Measurements from ENCODE around the gene KL. TPM values are rescaled to one million over a fixed set of nuclear protein-coding genes. Genes with fewer than 3 reads are reported as not detected.
A peak's percentile ranks its signal among the peaks of the same experiment; 100 is the strongest.

KL gene
- total RNA-seq, 2 experiments from 2014 or later = 0.23 TPM; not detected in 1

DNA sequence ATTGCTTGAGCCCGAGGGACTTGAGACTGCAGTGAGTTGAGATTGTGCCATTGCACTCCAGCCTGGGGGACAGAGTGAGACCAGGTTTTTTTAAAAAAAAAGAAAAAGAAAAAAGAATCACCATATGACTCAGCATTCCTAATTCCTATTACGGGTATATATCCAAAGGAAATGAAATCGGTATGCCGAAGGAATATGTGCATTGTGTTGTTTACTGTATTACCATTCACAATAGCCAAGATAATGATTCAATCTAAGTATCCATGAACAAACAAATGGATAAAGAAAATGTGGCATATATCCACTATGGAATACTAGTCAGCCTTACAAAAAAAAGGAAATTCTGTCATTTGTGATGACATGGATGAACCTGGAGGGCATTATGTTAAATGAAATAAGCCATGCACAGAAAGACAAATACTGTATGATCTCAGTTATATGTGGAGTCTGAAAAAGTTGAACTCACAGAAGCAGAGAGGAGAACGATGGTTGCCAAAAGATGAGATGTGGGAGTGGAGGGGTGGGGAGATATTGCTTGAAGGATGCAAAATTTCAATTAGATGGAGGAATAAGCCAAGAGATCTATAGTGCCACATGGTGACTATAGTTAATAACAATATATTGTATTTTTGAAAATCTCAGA lies 4.3 kb upstream of the KL start:
- no peak for ATAC-seq

DNA sequence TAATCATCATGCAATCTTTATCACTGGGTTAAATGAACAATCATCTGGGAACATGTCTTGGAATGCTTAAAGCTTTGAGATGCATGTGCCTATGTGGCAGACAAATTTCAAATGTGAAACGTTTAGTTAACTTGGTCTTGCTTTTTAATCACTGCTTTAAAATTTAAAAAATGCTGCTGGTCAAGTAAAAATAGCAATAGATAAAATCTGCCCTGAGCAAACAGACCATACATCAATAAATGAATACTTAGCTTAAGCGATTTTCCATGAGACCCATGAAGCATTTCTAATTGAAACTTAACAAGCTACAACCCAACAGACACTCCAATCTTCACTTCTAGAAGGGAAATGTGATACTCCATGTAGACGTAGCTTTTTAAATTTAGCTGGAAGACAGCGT lies 1.9 kb upstream of the KL start:
- no peak for DNase-seq
- CTCF ChIA-PET = no interaction called here
- Mint-ChIP-seq H3K36me3 (peaks cover 1% of the 10 kb centered on the region), H3K27ac (no peak overlapping the region), H3K27me3 (peaks cover 74% of the 10 kb centered on the region), H3K4me1 (peaks cover 13% of the 10 kb centered on the region), H3K4me3 (no peak overlapping the region), H3K9me3 (ENCODE audit: low read depth) (no peaks in the 10 kb centered on the region)
- no peak for ATAC-seq

More for the DNA sequence above, 4.3 kb upstream of the KL start:
- no peak for DNase-seq
- CTCF ChIA-PET = no interaction called here
- H3K9me3 Mint-ChIP-seq (ENCODE audit: low read depth) = peaks cover 7% of the 10 kb centered on the region
- no peak overlapping the region for H3K4me3 Mint-ChIP-seq
- peaks cover 8% of the 10 kb centered on the region for H3K4me1 Mint-ChIP-seq
- H3K36me3 Mint-ChIP-seq = no peaks in the 10 kb centered on the region
- peaks cover 71% of the 10 kb centered on the region for H3K27me3 Mint-ChIP-seq
- H3K27ac Mint-ChIP-seq = no peak overlapping the region

DNA sequence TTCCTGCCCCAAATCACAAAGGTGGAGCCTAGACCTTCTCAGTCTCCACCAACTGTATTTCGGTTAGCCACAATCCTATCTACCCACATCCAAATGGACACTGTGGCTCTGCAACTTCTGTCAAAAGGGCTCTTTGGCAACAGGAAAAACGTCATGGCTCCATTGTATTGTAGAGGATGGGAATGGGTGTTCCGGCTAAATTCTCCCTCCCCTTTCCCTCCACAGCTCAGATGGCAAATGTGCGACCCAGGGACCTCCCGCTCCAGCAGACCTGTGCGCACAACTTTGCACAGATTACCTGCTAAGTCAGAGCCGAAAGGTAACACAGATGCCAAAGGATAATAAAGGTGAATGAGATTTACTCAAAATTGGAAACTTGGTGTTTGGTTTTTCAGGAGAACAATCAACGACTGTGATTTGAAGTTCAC lies 968 bp upstream of the KL start:
- Mint-ChIP-seq H3K4me1 (peaks cover 13% of the 10 kb centered on the region), H3K27ac (no peak overlapping the region), H3K27me3 (peaks cover 78% of the 10 kb centered on the region), H3K4me3 (peak overlapping the region; percentile 60), H3K9me3 (ENCODE audit: low read depth) (no peaks in the 10 kb centered on the region), H3K36me3 (peaks cover 1% of the 10 kb centered on the region)
- CTCF ChIA-PET = interaction anchor here (0.7 kb wide), 1 partner anchor 255 kb away, joined by 3 read pairs; no protein-coding TSS in a partner anchor
- ATAC-seq = no peak
- DNase-seq = no peak

DNA sequence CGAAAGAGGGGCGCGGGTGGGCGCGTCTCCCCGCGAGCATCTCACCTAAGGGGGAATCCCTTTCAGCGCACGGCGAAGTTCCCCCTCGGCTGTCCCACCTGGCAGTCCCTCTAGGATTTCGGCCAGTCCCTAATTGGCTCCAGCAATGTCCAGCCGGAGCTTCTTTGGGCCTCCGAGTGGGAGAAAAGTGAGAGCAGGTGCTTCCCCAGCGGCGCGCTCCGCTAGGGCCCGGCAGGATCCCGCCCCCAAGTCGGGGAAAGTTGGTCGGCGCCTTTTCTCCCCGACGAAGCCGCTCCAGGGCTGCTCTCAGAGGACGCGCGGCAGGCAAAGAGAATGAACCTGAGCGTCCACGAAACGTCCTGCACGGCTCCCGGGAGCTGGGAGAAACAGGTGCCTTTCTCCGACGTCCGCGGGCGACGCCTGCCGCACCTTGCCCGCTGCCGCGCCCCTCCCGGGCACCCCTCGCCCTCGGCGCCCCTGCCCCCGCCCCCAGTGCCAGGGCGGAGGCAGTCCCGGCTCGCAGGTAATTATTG lies 366 bp upstream of the KL start:
- Mint-ChIP-seq H3K4me1 (peaks cover 13% of the 10 kb centered on the region), H3K9me3 (ENCODE audit: low read depth) (no peaks in the 10 kb centered on the region), H3K27me3 (peaks cover 78% of the 10 kb centered on the region), H3K4me3 (peak overlapping the region; percentile 60), H3K36me3 (peaks cover 1% of the 10 kb centered on the region), H3K27ac (no peak overlapping the region)
- CTCF ChIA-PET = no interaction called here
- no peak for DNase-seq
- no peak for ATAC-seq

DNA sequence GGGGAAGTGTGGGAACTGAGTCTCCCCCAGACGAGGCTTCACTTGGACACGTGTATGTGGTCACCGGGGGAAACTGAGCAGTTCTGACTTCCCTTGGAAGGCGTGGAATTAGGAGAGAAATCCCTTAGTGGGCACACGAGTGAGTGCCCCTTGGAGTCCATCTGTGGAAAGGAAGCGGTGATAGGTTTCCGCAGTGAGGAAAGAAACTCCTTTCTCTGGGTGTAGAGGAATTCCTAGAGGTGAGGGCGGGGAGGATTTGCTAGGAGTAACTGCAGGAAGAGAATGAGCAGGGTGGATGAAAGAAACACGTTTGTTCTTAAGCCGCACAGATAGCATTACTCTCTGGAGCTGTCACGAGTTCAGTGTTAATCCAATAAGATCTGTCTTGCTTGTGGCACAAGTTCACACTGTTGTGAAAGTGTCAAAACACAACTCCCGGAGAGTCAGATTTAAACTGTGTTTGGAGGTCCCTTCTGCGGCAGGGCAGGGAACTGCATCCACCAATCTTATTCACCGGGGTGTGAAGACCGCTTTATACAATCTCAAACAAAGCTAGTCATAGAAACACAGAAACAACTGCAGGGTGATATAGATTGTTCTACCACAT lies 1.2 kb downstream of the KL start:
- Mint-ChIP-seq H3K36me3 (peaks cover 1% of the 10 kb centered on the region), H3K4me1 (peaks cover 13% of the 10 kb centered on the region), H3K9me3 (ENCODE audit: low read depth) (no peaks in the 10 kb centered on the region), H3K27ac (peak overlapping the region; percentile 45), H3K27me3 (peaks cover 74% of the 10 kb centered on the region), H3K4me3 (peak overlapping the region; percentile 69)
- DNase-seq (peak; percentile 79), ATAC-seq (peak; percentile 91)
- CTCF ChIA-PET = interaction anchor here (0.5 to 1.6 kb wide), 8 partner anchors 23 to 431 kb away, joined by 3 to 4 read pairs (median 3); partner anchors contain the start of gene PDS5B

DNA sequence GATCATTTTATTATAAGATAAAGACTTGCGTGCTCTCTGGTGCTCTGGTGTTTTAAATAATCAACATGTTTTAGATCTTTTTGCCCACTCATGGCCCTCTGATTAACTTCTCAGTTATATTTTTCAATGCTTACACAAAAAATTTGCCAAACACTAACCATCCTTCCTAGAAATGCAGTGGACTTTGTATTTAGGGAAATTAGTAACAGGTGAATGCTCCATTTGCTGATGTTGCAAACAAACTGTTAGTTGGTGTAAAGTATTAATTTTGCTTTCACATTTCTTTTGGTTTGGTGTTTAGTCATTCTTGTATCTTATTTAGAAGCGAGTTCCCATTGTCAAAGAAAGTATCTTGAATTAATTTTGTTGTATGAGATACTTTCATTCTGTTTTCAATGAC lies 2.7 kb downstream of the KL start:
- Mint-ChIP-seq H3K27me3 (peaks cover 72% of the 10 kb centered on the region), H3K36me3 (peaks cover 1% of the 10 kb centered on the region), H3K4me1 (peaks cover 13% of the 10 kb centered on the region), H3K4me3 (no peak overlapping the region), H3K27ac (no peak overlapping the region), H3K9me3 (ENCODE audit: low read depth) (no peaks in the 10 kb centered on the region)
- CTCF ChIA-PET = interaction anchor here (1.6 kb wide), 1 partner anchor 96 kb away, joined by 3 read pairs; no protein-coding TSS in a partner anchor
- ATAC-seq (no peak), DNase-seq (no peak)

DNA sequence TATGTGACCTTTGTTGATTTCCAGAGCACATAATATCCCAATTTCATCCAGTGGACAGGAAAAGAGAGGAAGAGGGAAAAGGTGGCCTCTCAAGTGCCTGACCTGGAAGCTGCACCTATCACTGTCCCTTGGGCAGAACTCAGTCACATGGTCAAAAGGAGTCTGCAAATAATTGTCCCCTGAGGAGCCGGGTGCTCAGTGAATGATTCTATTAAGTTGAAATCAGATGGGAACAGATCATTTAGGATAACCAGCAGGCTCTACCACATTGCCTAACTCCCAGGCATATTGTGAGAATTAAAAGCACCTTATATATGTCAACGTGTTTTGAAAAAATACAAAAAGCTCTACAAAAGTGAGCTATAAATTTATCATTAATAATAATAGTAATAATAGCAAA lies 6.8 kb downstream of the KL start:
- no peaks in the 10 kb centered on the region for H3K36me3 Mint-ChIP-seq
- H3K9me3 Mint-ChIP-seq (ENCODE audit: low read depth) = no peaks in the 10 kb centered on the region
- DNase-seq (no peak), ATAC-seq (no peak)
- H3K4me3 Mint-ChIP-seq = no peak overlapping the region
- H3K27me3 Mint-ChIP-seq = peaks cover 51% of the 10 kb centered on the region
- H3K4me1 Mint-ChIP-seq = no peaks in the 10 kb centered on the region
- no peak overlapping the region for H3K27ac Mint-ChIP-seq
- CTCF ChIA-PET = no interaction called here

DNA sequence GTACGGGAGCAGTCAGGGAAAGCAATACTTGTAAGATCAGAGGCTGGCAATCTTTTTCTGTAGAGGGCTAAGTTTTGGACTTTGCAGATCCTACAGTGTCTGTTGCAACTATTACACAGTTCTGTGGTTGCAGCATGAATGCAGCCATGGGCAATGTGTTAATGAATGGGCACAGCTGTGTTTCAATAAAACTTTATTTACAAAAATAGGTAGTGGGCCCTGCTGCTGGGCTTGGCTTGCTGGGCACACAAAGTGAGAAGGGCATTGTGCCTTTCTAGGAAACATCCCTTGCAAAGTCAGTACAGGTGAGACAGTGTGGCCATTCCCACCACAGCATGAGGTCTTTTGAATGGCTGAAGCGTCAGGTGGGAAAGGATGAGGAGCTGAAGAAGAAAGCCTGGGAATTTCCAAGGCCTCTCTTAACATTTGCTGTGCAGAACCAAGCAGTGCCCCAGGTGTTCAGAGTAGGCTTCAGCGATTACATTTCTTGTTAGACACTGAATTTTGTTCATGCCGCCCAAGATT lies 9.1 kb downstream of the KL start:
- DNase-seq (no peak), ATAC-seq (no peak)
- Mint-ChIP-seq H3K36me3 (no peaks in the 10 kb centered on the region), H3K27me3 (peaks cover 34% of the 10 kb centered on the region), H3K4me1 (no peaks in the 10 kb centered on the region), H3K4me3 (no peak overlapping the region), H3K9me3 (ENCODE audit: low read depth) (no peaks in the 10 kb centered on the region), H3K27ac (no peak overlapping the region)
- CTCF ChIA-PET = no interaction called here

DNA sequence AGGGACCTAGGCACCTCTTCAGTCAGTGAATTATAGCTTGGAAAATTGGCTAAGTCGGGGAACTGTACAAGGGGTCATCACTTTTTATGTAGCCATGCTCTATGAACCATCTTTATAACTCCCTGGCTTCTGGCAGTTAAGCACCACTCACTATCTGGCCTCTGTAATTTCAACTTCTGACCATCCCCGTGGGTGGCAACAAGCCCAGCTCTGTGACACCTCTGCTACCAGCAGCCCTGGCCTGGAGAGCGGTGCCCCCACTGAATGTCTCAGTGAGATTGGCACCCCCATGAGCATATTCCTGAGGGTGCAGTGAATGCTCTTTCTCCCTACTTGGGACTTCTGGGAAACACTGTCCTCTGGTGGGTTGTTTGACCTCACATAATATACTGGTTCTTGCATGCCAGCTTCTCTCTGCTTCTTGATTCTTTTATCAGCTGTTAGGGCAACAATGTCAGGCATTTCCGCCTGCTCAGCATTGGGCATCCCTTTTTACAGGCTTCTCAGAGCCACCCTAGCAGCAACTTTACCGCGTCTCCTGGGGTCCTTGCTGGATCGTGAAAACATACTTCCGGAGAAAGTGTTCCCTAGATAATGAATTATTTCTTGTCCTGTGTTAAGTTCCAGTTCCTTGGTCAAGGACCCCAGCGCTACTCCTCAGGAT lies 10.4 kb downstream of the KL start:
- Mint-ChIP-seq H3K36me3 (no peaks in the 10 kb centered on the region), H3K4me3 (no peak overlapping the region), H3K27ac (no peak overlapping the region), H3K27me3 (peaks cover 26% of the 10 kb centered on the region), H3K4me1 (no peaks in the 10 kb centered on the region), H3K9me3 (ENCODE audit: low read depth) (no peaks in the 10 kb centered on the region)
- DNase-seq (no peak), ATAC-seq (no peak)
- CTCF ChIA-PET = no interaction called here

DNA sequence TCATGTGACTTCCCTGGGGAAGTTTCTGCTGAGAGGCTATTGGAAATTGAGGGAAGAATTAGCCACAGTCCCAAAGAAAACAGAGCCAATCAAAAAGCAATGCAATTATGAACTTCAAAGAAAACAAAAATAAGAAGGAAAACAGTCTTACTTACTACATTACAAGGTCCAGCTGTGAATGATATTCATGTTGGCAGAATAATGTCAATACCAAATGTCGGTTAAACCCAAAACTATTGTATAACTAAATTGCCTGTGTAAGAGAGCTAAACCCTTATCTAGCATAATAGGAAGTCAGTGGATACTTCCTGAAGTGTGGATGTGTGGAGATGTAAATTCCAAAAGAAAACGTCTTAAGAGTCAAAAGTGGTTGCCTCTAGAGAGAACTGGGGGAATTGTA lies 12.4 kb downstream of the KL start:
- no peak for DNase-seq
- H3K27ac Mint-ChIP-seq = no peak overlapping the region
- no peak overlapping the region for H3K4me3 Mint-ChIP-seq
- CTCF ChIA-PET = interaction anchor here (0.6 kb wide), 1 partner anchor 518 kb away, joined by 3 read pairs; no protein-coding TSS in a partner anchor
- peaks cover 24% of the 10 kb centered on the region for H3K27me3 Mint-ChIP-seq
- ATAC-seq = no peak
- peaks cover 2% of the 10 kb centered on the region for H3K36me3 Mint-ChIP-seq
- no peaks in the 10 kb centered on the region for H3K9me3 Mint-ChIP-seq (ENCODE audit: low read depth)
- H3K4me1 Mint-ChIP-seq = peaks cover 9% of the 10 kb centered on the region

DNA sequence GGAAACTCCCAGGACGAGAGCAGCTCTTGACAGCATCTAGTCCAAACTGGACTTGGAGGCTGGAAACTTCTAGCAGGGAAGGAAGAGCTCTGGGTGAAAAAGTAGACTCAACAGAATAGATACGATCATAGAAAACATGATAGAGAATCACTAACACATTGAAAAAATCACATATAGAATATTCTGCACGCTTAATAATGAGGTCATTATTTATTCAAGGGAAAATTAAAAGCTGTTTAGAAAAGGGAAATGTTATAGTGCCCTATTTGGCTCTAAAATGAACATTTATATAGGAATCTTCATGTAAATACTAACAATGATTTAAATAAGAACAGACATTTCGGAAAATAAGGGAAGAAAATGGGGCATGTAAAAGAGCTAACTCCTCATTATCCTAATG lies 15.1 kb downstream of the KL start:
- no peak for DNase-seq
- Mint-ChIP-seq H3K4me3 (no peak overlapping the region), H3K27ac (no peak overlapping the region)

DNA sequence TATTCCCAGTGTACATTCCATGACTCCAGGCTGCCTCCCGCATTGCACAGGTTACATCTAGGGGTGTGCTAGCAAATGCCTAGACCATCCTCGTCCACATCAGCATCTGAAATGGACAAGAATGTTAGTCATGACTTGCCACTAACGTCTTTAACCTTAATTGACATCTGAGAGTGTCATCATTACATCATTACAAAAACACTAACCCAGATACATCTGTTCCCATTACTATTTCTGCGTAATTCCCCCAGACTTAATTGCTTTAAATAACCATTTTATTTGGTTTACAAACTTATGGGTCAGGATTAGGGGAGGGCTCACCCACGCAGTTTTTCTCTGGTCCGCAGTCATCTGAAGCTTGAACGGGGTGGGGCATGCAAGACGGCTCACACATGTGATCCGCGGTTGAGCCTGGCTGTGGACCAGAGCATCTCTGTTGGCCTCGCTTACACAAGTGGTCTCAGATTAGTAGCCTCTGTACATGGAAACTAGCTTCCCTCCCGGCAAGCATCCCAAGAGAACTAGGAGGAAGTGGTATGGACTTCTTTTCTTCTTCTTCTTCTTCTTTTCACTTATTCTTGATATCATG lies 15.9 kb downstream of the KL start:
- Mint-ChIP-seq H3K27ac (no peak overlapping the region), H3K27me3 (peaks cover 18% of the 10 kb centered on the region), H3K36me3 (peaks cover 2% of the 10 kb centered on the region), H3K9me3 (ENCODE audit: low read depth) (no peaks in the 10 kb centered on the region), H3K4me3 (no peak overlapping the region), H3K4me1 (peaks cover 9% of the 10 kb centered on the region)
- ATAC-seq (no peak), DNase-seq (no peak)
- CTCF ChIA-PET = no interaction called here

More for the DNA sequence above, 15.1 kb downstream of the KL start:
- peaks cover 18% of the 10 kb centered on the region for H3K27me3 Mint-ChIP-seq
- no peaks in the 10 kb centered on the region for H3K9me3 Mint-ChIP-seq (ENCODE audit: low read depth)
- peaks cover 2% of the 10 kb centered on the region for H3K36me3 Mint-ChIP-seq
- CTCF ChIA-PET = no interaction called here
- peaks cover 9% of the 10 kb centered on the region for H3K4me1 Mint-ChIP-seq
- no peak for ATAC-seq

DNA sequence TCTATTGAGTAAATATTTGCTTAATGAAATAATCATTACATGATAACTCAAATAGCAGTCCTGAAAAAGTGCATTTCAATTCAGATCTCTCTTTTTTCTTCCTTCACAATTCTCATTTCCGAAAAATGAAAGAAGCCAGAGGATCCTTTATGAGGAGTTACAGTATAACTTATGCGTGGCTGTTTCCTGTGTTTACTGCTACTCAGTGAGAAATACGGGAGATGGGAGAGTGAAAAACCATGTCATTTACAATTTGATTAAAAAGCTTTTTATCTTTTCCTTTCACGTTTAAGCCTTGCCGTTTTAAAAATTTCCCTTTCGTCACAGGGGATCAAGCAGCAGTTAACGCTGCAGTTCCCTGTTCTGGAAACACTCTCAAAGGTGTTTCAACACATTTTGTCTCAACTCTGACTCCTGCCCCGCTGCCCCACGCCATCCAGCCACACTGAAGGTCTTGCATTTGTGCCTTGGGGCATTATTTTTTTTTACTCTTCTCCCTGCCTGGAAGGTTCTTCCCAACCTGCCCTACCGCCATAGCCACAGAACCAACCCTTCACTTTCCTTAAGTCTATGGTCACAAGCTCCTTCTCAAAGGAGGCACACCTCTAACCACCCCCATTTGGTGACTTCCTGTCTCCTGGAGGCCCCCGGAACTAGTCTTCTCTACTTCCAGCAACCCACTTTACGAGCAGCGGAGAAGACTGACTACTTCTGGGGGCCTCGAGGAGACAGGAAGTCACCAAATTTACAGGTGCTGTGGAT lies 17.0 kb downstream of the KL start:
- no peaks in the 10 kb centered on the region for H3K9me3 Mint-ChIP-seq (ENCODE audit: low read depth)
- H3K4me3 Mint-ChIP-seq = peak overlapping the region; percentile 57
- H3K27me3 Mint-ChIP-seq = peaks cover 14% of the 10 kb centered on the region
- DNase-seq = peak; percentile 46
- H3K36me3 Mint-ChIP-seq = peaks cover 2% of the 10 kb centered on the region
- H3K4me1 Mint-ChIP-seq = peaks cover 9% of the 10 kb centered on the region
- CTCF ChIA-PET = no interaction called here
- peak; percentile 45 for ATAC-seq
- H3K27ac Mint-ChIP-seq = peak overlapping the region; percentile 56
